Cerebellar nuclear complex (tissue), 1 donor: Measurements from ENCODE around the gene LRP1B.
A peak's percentile ranks its signal among the peaks of the same experiment; 100 is the strongest.

Experiments
- DNase-seq, 2 experiments: peaks; one replicate each; lab custom pipeline; 2025; lab: John Stamatoyannopoulos, UW

The LRP1B gene

DNA sequence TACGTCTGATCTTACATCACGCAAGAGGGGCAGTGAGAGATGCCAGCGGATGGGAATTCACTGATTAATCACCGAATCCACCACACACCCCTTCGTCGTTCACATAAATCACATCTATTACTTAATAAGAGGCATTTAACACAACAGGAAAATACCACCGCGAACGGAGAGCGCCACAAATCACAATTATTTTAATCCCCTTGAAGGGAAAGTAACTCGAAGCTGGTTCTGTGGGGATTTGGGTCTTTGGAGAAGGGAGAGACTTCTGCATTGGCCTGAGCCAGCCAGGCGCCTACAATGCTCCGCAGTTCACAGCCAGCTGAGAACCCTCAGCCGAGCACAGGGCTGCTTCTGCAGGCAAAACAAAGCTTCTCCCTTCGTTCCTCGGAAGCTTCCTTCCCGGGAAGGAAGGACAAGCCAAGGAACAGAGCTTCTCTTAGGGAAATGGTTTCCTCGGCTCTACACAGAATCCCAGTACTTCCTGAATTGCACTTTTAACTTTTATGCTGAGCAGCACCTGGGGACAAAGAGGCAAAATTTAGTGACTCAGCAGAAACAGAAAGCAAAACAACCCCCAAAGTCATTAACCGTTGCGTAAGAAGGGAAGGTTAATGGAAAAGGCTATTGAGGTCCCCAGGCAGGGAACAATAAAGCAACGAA lies at the start of gene LRP1B:
TSS of gene LRP1B (minus strand) at position 7 of the 660 bp plus-strand sequence. CDS start 287 bp downstream, outside the sequence.
- no peak for DNase-seq

DNA sequence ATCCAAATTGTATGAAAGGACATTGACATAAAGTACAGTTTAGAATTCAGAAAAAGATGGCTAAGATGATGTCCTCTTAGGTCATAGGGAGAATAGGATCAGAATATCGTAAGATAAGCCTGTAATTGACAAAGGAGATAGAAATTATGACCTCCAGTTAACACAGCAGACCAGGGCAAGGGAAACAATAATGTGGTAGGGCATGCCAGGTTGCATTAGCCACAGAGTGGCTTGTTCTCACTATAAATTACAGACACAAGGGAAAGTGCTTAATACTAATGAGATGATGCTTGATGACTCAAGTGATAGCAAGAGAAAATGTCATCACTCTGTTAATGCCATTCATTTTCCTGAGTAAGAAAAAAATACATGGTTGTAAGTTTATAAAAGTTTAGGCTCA lies 48.9 kb upstream of the LRP1B start:
- DNase-seq, result no peak

- no peak for DNase-seq
Observed at GRCh38 chr2:142178604-142179003, 47.8 kb upstream of the LRP1B start.

GRCh38 chr2:142176941-142177340 lies 46.1 kb upstream of the LRP1B start:
- DNase-seq, result no peak

GRCh38 chr2:142175813-142176338 lies 45.1 kb upstream of the LRP1B start:
- no peak for DNase-seq

GRCh38 chr2:142174176-142174575 lies 43.4 kb upstream of the LRP1B start:
- no peak for DNase-seq

GRCh38 chr2:142170847-142171246 lies 40.0 kb upstream of the LRP1B start:
- DNase-seq, result no peak

DNA sequence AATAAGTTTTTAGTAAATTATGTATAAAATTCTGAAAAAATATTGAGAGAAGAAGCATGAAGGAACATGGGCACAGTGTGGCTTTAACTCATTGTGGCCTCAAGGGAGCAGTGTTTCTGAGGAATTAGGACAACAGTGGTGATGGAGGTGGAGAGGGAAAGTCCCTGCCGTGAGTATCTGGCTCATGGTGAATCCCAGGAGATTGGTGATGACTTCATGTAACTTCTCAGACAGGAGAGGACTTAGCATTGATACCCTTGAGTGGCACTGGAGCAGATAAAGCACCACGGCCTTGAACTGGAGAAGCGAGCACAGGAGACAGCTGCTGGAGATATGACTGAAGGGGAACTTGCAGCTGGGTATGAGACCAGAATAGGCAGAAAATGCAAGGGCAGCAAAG lies 35.0 kb upstream of the LRP1B start:
- no peak for DNase-seq

- DNase-seq, result no peak
Observed at GRCh38 chr2:142153601-142154000, 22.8 kb upstream of the LRP1B start.

- no peak for DNase-seq
Observed at GRCh38 chr2:142150453-142150852, 19.6 kb upstream of the LRP1B start.

DNA sequence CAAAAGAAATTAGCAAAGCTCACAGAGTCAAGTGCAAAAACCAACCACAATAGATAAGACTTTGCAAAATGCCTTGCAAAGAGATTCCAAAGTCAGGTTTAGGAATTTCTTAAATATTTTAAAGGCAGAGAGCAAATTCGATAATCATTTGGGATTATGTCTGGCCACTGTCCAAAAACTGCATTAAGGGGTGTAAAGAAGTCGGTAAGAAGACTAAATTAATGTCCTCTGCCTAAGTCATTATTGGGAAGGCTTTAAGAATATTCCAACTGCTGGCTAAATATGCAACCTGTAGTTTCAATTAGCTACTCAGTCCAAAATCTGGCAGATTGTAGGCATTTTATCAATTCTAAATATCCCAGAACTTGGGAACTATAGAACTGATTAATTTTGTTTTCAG lies 13.7 kb upstream of the LRP1B start:
- no peak for DNase-seq

GRCh38 chr2:142142595-142142994 lies 11.8 kb upstream of the LRP1B start:
- no peak for DNase-seq

DNA sequence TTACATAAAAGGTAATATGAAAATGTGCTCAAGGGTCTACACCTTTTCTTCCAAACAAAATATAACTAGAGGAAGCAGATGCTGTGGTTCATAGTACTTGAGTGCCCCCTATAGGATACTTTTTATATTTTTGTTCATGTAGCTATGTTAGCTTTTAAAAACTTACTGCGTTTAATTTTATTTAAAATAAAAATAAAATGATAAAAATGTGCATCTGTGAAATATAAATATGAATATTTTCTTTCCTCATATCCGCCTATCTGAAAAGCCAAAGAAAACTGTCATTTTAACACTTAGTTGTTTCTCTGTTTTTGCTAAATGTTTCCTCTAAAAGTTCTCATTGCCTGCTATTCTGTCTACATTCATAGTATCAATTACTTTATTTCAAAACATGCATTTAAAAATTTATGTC lies 9.6 kb upstream of the LRP1B start:
- DNase-seq, result no peak

DNA sequence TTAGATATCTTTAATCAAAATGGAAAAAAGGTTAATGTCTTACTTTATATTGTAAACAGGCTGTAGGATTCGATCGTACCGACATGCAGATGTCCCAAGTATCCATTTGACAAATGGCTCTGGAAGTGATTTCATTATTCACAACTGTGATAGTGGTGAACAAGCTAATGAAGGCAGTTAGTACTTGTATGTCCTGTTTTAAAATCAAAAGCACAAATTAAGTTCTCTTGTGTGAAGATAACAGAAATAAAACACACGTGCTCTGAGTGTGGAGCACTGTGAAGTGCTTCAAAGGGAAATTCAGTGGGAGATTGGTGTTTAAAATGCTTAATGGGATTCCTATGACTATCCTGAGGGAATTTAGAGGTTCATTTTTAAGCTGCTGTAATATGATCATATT lies 8.6 kb upstream of the LRP1B start:
- DNase-seq, result no peak

GRCh38 chr2:142136571-142136970 lies 5.8 kb upstream of the LRP1B start:
- DNase-seq, result no peak

DNA sequence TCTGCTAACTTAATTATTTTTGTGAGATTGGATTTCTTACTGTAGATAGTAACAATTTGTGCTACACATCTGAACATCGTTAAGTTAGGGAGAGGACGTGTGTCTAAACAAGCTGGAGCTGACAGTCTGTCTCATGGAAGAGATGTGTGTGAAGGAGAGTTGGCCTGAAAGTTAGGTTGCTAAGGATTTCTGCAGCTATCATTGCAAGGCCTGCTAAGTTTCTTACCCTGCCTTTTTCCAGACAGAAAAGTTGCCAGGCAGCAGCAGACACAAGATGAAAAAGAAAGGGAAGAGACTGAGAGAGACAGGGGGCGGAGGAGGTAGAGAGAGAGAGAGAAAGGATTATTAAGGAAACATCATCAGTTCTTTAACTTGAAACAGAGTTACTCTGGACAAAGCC lies 4.1 kb upstream of the LRP1B start:
- DNase-seq, result no peak

- DNase-seq, result peak; percentile 29 to 39
Observed at GRCh38 chr2:142130111-142131009, 456 bp downstream of the LRP1B start.

DNA sequence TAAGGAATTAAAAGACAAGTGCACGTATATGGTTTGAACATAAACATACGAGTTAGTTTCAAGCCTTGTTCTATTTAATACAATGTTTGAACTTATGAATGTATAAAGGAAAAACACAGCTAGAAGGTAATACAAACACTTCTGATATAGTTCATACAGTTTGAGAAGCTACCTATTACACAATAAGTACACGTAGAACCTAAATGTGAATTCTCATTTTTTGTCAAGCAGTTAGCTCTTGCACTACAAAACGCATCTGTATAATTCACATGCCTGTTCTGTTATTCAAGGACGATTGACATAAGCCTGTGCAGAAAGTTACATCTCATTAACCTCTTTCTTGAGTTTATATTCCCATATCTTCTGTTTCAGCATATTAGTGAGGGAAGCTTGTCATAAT lies 2.7 kb downstream of the LRP1B start:
- no peak for DNase-seq

DNA sequence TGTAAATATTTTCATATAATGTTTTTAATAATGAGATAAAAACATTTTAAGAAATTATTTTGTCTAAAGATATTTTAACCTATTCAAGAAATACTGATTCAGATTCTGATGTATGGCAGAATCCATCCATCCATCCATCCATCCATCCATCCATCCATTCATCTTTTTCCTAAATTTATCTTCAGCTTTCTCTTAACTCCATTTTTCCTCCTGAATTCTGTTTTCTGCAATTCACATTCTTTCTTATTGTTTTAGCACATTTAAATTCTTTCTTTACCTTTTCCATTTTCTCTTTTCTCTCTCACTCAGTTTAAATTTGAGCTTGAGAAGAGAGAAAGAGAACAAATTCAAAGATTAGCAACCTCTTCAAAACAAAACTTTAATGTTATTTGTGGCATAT lies 3.6 kb downstream of the LRP1B start:
- no peak for DNase-seq

DNA sequence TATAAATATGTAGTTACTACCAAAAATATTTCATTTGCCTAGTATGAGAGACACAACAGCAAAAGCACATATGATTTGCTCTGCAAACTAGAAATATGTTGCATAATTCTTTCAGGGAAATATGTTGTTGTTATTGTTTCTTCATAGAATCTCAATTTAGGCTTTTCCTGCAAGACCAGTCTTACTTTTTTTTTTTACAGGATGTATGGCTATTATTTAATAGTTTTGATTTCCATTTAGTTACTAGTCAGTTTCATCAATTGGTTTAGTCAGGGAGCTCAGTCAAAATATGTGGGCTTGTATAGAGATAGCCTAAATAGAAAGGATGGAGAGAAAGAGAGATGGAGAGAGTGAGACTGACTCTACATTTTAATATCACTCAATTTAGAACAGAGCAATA lies 6.1 kb downstream of the LRP1B start:
- DNase-seq, result no peak

DNA sequence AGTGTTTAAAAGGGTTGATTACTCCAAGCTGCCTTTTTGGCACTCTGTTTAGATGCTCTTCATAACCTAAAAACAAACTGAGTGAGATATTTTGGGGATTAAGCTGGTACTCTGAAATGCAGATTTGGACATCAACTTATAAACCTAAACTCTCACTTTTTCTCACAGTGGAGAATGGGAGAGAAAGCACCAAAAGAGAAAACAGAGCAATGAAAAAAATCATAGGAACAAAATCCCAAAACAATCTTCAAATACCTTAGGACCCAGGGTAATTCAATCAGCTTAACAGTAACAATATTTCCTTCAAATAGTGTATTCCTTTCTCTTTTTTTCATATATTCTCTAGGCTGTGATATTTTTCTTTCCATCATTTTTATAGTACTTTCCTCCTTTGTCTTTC lies 11.5 kb downstream of the LRP1B start:
- no peak for DNase-seq

- DNase-seq, result no peak
Observed at GRCh38 chr2:142112757-142113221, 18.0 kb downstream of the LRP1B start.

- DNase-seq, result no peak
Observed at GRCh38 chr2:142104134-142104758, 26.6 kb downstream of the LRP1B start.
